ENCODE data around the gene PPP2R5E.

DNA sequence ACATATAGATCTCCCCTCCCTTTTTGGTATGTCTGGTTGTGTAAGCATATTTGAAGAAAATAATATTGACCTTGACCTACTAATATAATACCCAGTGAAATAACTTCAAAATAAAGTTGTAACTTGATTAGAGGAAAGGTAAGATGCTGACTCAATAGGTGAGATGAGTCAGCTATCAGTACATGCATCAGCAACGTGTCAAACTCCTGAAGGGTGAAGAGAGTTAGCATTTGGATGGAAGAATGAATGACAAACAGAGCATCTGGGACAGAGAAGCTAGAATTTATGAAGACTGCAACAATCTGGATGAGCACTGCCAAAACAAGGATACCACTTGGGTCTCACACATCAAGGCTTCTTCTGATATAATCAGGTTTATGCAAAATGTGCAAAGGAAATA lies 74.9 kb downstream of the PPP2R5E start:
- TF ChIP-seq, protein P1, sequence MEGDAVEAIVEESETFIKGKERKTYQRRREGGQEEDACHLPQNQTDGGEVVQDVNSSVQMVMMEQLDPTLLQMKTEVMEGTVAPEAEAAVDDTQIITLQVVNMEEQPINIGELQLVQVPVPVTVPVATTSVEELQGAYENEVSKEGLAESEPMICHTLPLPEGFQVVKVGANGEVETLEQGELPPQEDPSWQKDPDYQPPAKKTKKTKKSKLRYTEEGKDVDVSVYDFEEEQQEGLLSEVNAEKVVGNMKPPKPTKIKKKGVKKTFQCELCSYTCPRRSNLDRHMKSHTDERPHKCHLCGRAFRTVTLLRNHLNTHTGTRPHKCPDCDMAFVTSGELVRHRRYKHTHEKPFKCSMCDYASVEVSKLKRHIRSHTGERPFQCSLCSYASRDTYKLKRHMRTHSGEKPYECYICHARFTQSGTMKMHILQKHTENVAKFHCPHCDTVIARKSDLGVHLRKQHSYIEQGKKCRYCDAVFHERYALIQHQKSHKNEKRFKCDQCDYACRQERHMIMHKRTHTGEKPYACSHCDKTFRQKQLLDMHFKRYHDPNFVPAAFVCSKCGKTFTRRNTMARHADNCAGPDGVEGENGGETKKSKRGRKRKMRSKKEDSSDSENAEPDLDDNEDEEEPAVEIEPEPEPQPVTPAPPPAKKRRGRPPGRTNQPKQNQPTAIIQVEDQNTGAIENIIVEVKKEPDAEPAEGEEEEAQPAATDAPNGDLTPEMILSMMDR (IDR thresholded peaks at IDR 0.05; ENCODE audit: poor library complexity), result no peak
- TF ChIP-seq EZH2phosphoT487 (IDR thresholded peaks at IDR 0.05; ENCODE audit: low read depth, severe bottlenecking, unreplicated experiment), result no peak
